HG03469 (cell line): ENCODE data around the gene MYBPC2.
"Not testable (repeated sequence)": the region's sequence is repeated elsewhere in the genome, so short reads cannot be mapped to it uniquely, and the experiment has no call there.

ENCODE experiments used
- ATAC-seq: cut with Tn5 transposase; IDR thresholded peaks from one replicate; pipeline ENCODE4 v1.9.1; 2021; ENCODE audit warnings: mild to moderate bottlenecking, moderate library complexity, moderate number of reproducible peaks; ENCODE audit not compliant: unreplicated experiment

Gene MYBPC2

GRCh38 chr19:50427318-50427925 is 5.3 kb upstream of the MYBPC2 start:
- no peak for ATAC-seq

- no peak for ATAC-seq
These were observed 4.7 kb upstream of the MYBPC2 start for GRCh38 chr19:50427997-50428425.

GRCh38 chr19:50428772-50429463 is 3.8 kb upstream of the MYBPC2 start:
- ATAC-seq: no peak

- ATAC-seq: no peak
These were observed 1.8 kb upstream of the MYBPC2 start for GRCh38 chr19:50430888-50431342.

- ATAC-seq: peak; percentile 50
These were observed 1.1 kb upstream of the MYBPC2 start for GRCh38 chr19:50431343-50432220.

GRCh38 chr19:50433201-50434180 is 799 bp downstream of the MYBPC2 start:
- ATAC-seq: no peak

GRCh38 chr19:50434525-50434924 is 1.8 kb downstream of the MYBPC2 start:
- ATAC-seq: no peak

- ATAC-seq: no peak
These were observed 2.5 kb downstream of the MYBPC2 start for GRCh38 chr19:50435221-50435620.

- ATAC-seq: no peak
These were observed 2.9 kb downstream of the MYBPC2 start for GRCh38 chr19:50435627-50436026.

- ATAC-seq: no peak
These were observed 5.3 kb downstream of the MYBPC2 start for GRCh38 chr19:50437862-50438449.

GRCh38 chr19:50439130-50439529 is 6.4 kb downstream of the MYBPC2 start:
- ATAC-seq: not testable (repeated sequence)

- ATAC-seq: no peak
These were observed 11.4 kb downstream of the MYBPC2 start for GRCh38 chr19:50444059-50444458.

GRCh38 chr19:50447053-50447452 is 14.4 kb downstream of the MYBPC2 start:
- no peak for ATAC-seq

GRCh38 chr19:50447750-50448149 is 15.1 kb downstream of the MYBPC2 start:
- no peak for ATAC-seq

- no peak for ATAC-seq
These were observed 16.7 kb downstream of the MYBPC2 start for GRCh38 chr19:50449236-50449899.

- ATAC-seq: no peak
These were observed 17.9 kb downstream of the MYBPC2 start for GRCh38 chr19:50450369-50451222.

- no peak for ATAC-seq
These were observed 18.5 kb downstream of the MYBPC2 start for GRCh38 chr19:50451223-50451534.

GRCh38 chr19:50453243-50453642 is 20.6 kb downstream of the MYBPC2 start:
- ATAC-seq: no peak

GRCh38 chr19:50455992-50456391 is 23.3 kb downstream of the MYBPC2 start:
- ATAC-seq: no peak
